ENCODE data around the gene DCANP1.

DCANP1 gene

DNA sequence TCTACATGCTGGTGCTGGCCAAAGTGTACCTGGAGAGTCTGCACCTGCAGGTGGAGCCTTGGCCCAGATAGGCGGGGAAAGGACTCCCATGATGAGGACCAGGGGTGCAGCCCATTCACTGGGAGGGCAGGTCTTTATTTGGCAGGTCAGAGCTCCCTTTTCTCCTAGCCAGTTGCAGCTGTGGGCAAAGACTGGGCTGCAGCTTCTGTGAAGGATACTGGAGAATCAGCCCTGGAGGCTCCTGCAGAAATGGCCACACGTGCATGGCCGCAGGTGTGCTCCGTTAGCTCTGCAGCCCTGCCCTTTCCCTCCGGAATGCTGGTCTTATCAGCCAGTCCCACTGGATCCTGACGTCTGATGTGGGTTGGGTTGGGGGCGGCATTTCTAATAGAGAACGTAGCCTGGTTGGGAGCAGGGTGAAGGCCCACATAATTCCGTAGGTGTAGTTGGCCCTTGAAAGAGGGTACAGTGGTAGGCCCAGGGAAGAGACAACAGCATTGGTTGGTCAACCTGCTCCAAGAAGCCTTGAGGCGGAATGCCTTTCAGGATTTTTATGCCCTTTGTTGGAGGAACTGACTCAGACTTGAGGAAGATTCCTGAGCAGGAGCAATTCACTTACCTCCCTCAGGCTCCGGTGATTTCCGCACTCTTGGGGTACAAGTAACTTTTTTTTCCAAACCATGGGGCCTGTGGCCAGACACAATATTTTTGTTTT lies 27.0 kb upstream of the DCANP1 start:
- H3K36me3 ChIP-seq (ENCODE audit: insufficient read depth, low read length) = no peaks in the 10 kb centered on the region
- H3K9me3 ChIP-seq (ENCODE audit: low read depth, low read length) = no peaks in the 10 kb centered on the region
- TF ChIP-seq EZH2 (IDR thresholded peaks at IDR 0.05) (no peak), FOXP2 (optimal IDR thresholded peaks at IDR 0.05; ENCODE audit: control extremely low read depth, extremely low read length, insufficient read depth) (no peak), POLR2AphosphoS5 (IDR thresholded peaks at IDR 0.05; ENCODE audit: borderline replicate concordance, low read depth, low read length) (no peak)
- H3K27ac ChIP-seq = no peak overlapping the region
- H3K4me3 ChIP-seq = no peak overlapping the region
- no peak for DNase-seq (ENCODE audit: low read depth, low spot score)
- H3K9ac ChIP-seq (ENCODE audit: insufficient read length) = no peak overlapping the region

DNA sequence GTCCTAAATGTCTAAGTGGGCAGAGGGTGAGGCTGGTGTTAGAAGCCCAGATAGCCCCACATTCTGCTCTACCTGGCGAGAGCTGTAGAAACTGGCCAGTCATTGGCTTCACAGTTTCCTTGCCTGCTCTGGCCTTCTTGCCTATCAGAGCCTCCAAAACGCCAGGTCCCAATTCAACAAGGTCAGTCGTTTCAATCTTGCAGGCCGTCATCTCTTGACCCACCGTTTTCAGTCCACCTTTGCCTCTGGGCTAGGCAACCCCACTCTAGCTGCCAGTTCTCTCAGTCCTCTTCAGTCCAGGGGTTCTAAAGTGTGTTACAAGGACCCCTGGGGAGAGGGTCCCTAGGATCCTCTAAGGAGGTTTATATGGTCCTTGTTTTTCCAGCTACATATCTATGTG lies 25.0 kb upstream of the DCANP1 start:
- Histone ChIP-seq H3K9me3 (ENCODE audit: low read depth, low read length) (no peaks in the 10 kb centered on the region), H3K36me3 (ENCODE audit: insufficient read depth, low read length) (no peaks in the 10 kb centered on the region), H3K27ac (no peak overlapping the region), H3K9ac (ENCODE audit: insufficient read length) (no peak overlapping the region), H3K4me3 (no peak overlapping the region)
- no peak for DNase-seq (ENCODE audit: low read depth, low spot score)
- TF ChIP-seq EZH2 (IDR thresholded peaks at IDR 0.05) (no peak), POLR2AphosphoS5 (IDR thresholded peaks at IDR 0.05; ENCODE audit: borderline replicate concordance, low read depth, low read length) (no peak), FOXP2 (optimal IDR thresholded peaks at IDR 0.05; ENCODE audit: control extremely low read depth, extremely low read length, insufficient read depth) (no peak)

DNA sequence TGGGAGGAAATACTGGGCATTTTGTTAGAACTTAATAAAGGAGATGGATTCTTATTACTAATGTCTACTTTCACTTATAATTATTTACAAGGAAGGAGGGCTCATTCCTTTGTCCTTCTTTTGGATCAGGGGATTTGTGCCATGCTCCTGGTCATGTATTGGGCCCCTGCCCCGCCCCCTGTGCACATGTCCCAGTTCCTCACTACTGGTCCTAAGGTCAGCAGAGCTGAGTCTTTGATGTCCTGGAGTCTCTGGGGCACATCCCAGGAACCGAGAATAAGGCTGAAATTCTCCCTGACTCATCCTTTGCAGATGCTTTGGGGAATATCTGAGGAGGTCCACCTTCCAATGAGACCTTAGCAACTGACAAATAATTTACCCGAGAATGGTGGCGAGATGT lies 24.6 kb upstream of the DCANP1 start:
- Histone ChIP-seq H3K36me3 (ENCODE audit: insufficient read depth, low read length) (no peaks in the 10 kb centered on the region), H3K27ac (no peak overlapping the region), H3K9me3 (ENCODE audit: low read depth, low read length) (no peaks in the 10 kb centered on the region), H3K9ac (ENCODE audit: insufficient read length) (no peak overlapping the region), H3K4me3 (no peak overlapping the region)
- no peak for DNase-seq (ENCODE audit: low read depth, low spot score)
- TF ChIP-seq POLR2AphosphoS5 (IDR thresholded peaks at IDR 0.05; ENCODE audit: borderline replicate concordance, low read depth, low read length) (no peak), EZH2 (IDR thresholded peaks at IDR 0.05) (no peak), FOXP2 (optimal IDR thresholded peaks at IDR 0.05; ENCODE audit: control extremely low read depth, extremely low read length, insufficient read depth) (no peak)

DNA sequence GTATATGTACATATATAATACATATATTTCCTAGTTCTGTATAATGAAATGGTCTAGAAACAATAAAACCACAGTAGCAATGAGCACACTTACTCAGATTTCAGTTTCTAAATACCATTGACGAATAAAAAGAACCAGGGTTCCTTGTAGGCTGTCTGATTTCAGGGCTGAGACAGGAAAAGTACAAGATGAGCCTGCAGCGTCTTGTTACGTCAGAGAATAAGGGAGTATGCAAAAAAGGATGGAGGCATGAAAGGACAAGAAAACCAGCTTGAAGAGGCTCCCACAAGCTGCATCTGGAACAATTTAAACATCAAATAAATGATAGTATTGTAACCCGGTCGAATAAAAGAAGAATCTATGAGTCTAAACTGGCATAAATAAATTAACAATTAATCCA lies 22.8 kb upstream of the DCANP1 start:
- TF ChIP-seq EZH2 (IDR thresholded peaks at IDR 0.05) = no peak
- TF ChIP-seq POLR2AphosphoS5 (IDR thresholded peaks at IDR 0.05; ENCODE audit: borderline replicate concordance, low read depth, low read length) = no peak
- TF ChIP-seq FOXP2 (optimal IDR thresholded peaks at IDR 0.05; ENCODE audit: control extremely low read depth, extremely low read length, insufficient read depth) = no peak
- H3K36me3 ChIP-seq (ENCODE audit: insufficient read depth, low read length) = no peaks in the 10 kb centered on the region
- no peak overlapping the region for H3K9ac ChIP-seq (ENCODE audit: insufficient read length)
- no peak for DNase-seq (ENCODE audit: low read depth, low spot score)
- H3K27ac ChIP-seq = no peak overlapping the region
- H3K9me3 ChIP-seq (ENCODE audit: low read depth, low read length) = no peaks in the 10 kb centered on the region
- no peak overlapping the region for H3K4me3 ChIP-seq

DNA sequence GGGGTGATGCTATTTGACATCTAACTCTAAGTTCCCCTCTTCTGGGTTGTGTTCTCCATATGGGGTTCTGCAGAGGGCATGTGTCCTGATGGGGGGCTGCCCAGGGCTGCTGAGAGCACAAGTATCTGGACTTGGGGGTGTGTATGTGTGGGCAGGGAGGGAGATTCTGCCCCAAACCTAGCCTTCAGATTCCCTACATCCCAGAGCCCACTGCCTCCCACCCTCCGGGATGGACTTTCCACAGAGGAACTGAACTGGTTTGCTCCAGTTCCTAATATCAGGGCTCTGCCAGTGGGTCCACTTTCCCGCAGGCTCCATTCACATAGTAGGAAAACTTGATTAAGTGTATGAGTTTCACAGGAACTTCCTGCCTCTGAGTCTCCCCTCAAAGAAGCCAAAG lies 21.4 kb upstream of the DCANP1 start:
- Histone ChIP-seq H3K27ac (no peak overlapping the region), H3K9ac (ENCODE audit: insufficient read length) (no peak overlapping the region), H3K4me3 (no peak overlapping the region), H3K36me3 (ENCODE audit: insufficient read depth, low read length) (no peaks in the 10 kb centered on the region), H3K9me3 (ENCODE audit: low read depth, low read length) (no peaks in the 10 kb centered on the region)
- no peak for DNase-seq (ENCODE audit: low read depth, low spot score)
- no peak for TF ChIP-seq POLR2AphosphoS5 (IDR thresholded peaks at IDR 0.05; ENCODE audit: borderline replicate concordance, low read depth, low read length)
- TF ChIP-seq EZH2 (IDR thresholded peaks at IDR 0.05) = no peak

DNA sequence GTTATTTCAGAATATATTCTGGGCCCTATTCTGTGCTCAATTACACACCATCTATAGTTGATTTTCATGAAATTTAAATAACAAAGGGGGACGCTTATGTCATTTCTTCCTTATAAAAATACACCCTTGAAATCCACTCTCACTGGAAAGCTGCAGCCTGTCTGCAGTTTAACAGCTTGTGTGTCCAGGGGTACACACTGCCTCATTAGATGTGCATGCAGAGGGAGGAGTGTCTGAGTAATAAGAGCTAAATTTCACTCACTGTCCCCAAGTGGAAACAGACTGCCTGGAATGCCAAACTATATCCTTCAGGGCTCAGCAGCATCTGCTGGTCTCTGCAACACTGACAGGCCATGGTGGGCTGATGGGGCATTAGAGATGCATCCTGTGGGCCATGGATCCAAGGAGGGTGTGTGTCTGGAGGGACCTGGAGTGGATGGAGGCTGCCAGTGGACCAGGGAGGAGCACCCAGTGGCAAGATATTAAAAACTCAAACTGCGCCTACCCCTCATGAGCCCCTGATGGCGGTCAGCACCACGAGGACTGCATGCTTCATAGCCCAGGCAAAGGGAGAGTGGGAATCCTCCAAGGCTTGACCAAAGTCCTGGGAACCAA lies 20.8 kb upstream of the DCANP1 start:
- Histone ChIP-seq H3K27ac (no peak overlapping the region), H3K4me3 (no peak overlapping the region), H3K9me3 (ENCODE audit: low read depth, low read length) (no peaks in the 10 kb centered on the region), H3K36me3 (ENCODE audit: insufficient read depth, low read length) (no peaks in the 10 kb centered on the region), H3K9ac (ENCODE audit: insufficient read length) (no peak overlapping the region)
- TF ChIP-seq FOXP2 (optimal IDR thresholded peaks at IDR 0.05; ENCODE audit: control extremely low read depth, extremely low read length, insufficient read depth) (no peak), EZH2 (IDR thresholded peaks at IDR 0.05) (no peak), POLR2AphosphoS5 (IDR thresholded peaks at IDR 0.05; ENCODE audit: borderline replicate concordance, low read depth, low read length) (no peak)
- DNase-seq (ENCODE audit: low read depth, low spot score) = no peak

DNA sequence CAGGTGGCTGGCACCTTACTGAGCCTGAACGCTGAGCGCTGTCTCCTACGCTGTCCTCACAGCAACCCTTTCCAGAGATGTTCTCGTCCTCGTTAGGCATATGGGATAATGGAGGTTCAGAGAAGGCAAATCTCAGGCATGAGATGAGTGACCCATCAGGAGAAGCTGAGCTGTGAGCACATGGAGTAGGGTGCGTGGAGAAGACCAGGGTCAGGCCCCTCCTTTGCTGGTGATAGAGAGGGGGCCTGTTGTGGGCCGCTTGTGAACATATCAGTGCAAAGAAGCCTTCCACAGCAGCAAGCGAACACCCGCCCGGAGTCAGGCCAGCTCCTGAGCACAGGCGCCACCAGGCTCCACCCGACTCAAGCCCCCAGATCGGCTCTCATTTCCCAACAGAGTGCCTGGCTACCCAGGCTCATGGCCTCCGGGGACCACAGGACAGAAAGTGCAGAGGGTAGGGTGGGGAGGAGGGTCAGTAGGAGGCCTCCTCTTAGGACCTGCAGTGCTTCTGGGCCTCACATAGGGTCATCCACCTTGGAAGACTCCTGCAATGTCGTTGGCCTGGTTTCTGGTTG lies 20.0 kb upstream of the DCANP1 start:
- DNase-seq (ENCODE audit: low read depth, low spot score) = no peak
- Histone ChIP-seq H3K27ac (no peak overlapping the region), H3K4me3 (no peak overlapping the region), H3K9me3 (ENCODE audit: low read depth, low read length) (no peaks in the 10 kb centered on the region), H3K36me3 (ENCODE audit: insufficient read depth, low read length) (no peaks in the 10 kb centered on the region), H3K9ac (ENCODE audit: insufficient read length) (no peak overlapping the region)
- TF ChIP-seq FOXP2 (optimal IDR thresholded peaks at IDR 0.05; ENCODE audit: control extremely low read depth, extremely low read length, insufficient read depth) (no peak), EZH2 (IDR thresholded peaks at IDR 0.05) (no peak), POLR2AphosphoS5 (IDR thresholded peaks at IDR 0.05; ENCODE audit: borderline replicate concordance, low read depth, low read length) (no peak)

DNA sequence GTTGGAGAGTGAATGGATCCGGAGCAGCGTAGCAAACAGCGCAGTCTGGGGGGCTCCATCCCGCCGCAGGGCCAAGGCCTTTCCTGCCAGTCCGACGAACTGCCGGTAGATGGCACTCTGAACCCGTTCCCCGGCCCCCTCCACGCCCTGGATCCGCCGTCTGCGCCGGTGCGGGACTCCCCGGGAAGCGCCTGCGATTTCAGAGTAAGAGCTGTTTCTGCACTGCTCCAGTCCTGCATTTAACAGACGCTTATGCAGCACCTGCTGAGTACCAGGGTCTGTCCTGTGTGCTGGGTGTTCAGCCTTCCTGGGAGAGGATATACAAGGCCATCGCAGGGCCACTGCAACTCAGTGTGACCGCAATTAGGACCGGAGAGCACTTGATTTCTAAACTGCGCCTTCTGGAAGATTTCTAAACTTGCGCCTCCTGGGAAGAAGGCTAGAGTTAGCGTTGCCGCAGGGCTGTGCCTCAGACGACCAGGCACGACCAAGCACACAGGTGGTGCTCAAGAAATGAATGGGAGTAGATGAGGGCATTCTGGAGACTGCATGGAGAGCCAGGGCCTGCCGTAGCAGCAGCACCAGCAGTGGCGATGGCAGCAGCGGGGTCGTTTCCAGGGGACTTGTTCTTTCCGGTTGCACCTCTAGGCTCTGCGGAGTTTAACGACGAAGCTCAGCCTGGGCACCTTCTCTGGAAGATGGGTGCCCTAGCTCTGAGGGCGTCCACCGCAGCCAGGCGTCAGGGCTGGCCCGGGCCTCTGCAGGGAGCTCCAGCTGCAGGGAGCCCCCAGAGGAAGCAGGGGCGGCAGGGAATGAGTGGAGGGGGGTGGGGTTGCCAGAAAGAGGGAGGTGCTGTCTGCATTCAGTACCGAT lies 19.3 kb upstream of the DCANP1 start:
- DNase-seq (ENCODE audit: low read depth, low spot score) = no peak
- no peak overlapping the region for H3K27ac ChIP-seq
- H3K9ac ChIP-seq (ENCODE audit: insufficient read length) = no peak overlapping the region

More for the DNA sequence above, 19.3 kb upstream of the DCANP1 start:
- Histone ChIP-seq H3K4me3 (peak overlapping the region; percentile 23), H3K9me3 (ENCODE audit: low read depth, low read length) (no peaks in the 10 kb centered on the region), H3K36me3 (ENCODE audit: insufficient read depth, low read length) (no peaks in the 10 kb centered on the region)
- TF ChIP-seq POLR2AphosphoS5 (IDR thresholded peaks at IDR 0.05; ENCODE audit: borderline replicate concordance, low read depth, low read length) (no peak), EZH2 (IDR thresholded peaks at IDR 0.05) (no peak), FOXP2 (optimal IDR thresholded peaks at IDR 0.05; ENCODE audit: control extremely low read depth, extremely low read length, insufficient read depth) (no peak)
